Measurements from ENCODE around the gene CHKA.

CHKA gene

GRCh38 chr11:68048681-68049508 lies 72.3 kb downstream of the CHKA start:
- TF ChIP-seq REST (IDR thresholded peaks at IDR 0.05; ENCODE audit: insufficient read depth in 1 of 2, low read depth in 2 of 2, low read length in 2 of 2) (no peak), FOXP2 (optimal IDR thresholded peaks at IDR 0.05; ENCODE audit: borderline replicate concordance, extremely low read depth, extremely low read length, insufficient read depth) (no peak), TAF1 (IDR thresholded peaks at IDR 0.05; ENCODE audit: borderline replicate concordance, insufficient read depth, low read length) (no peak), SIN3A (IDR thresholded peaks at IDR 0.05; ENCODE audit: borderline replicate concordance, insufficient read depth, low read length) (no peak), POLR2AphosphoS5 (IDR thresholded peaks at IDR 0.05; ENCODE audit: low read depth, low read length) (no peak)

- TF ChIP-seq SIN3A (IDR thresholded peaks at IDR 0.05; ENCODE audit: borderline replicate concordance, insufficient read depth, low read length): no peak
- TF ChIP-seq TAF1 (IDR thresholded peaks at IDR 0.05; ENCODE audit: borderline replicate concordance, insufficient read depth, low read length): no peak
- no peak for TF ChIP-seq FOXP2 (optimal IDR thresholded peaks at IDR 0.05; ENCODE audit: borderline replicate concordance, extremely low read depth, extremely low read length, insufficient read depth)
- TF ChIP-seq REST (IDR thresholded peaks at IDR 0.05; ENCODE audit: insufficient read depth in 1 of 2, low read depth in 2 of 2, low read length in 2 of 2): no peak
- no peak for TF ChIP-seq POLR2AphosphoS5 (IDR thresholded peaks at IDR 0.05; ENCODE audit: low read depth, low read length)
Observed at GRCh38 chr11:68047437-68048290, 73.5 kb downstream of the CHKA start.

GRCh38 chr11:68044898-68045351 lies 76.3 kb downstream of the CHKA start:
- no peak for TF ChIP-seq POLR2AphosphoS5 (IDR thresholded peaks at IDR 0.05; ENCODE audit: low read depth, low read length)
- no peak for TF ChIP-seq REST (IDR thresholded peaks at IDR 0.05; ENCODE audit: insufficient read depth in 1 of 2, low read depth in 2 of 2, low read length in 2 of 2)
- TF ChIP-seq SIN3A (IDR thresholded peaks at IDR 0.05; ENCODE audit: borderline replicate concordance, insufficient read depth, low read length): no peak
- no peak for TF ChIP-seq TAF1 (IDR thresholded peaks at IDR 0.05; ENCODE audit: borderline replicate concordance, insufficient read depth, low read length)
- no peak for TF ChIP-seq FOXP2 (optimal IDR thresholded peaks at IDR 0.05; ENCODE audit: borderline replicate concordance, extremely low read depth, extremely low read length, insufficient read depth)

- TF ChIP-seq SIN3A (IDR thresholded peaks at IDR 0.05; ENCODE audit: borderline replicate concordance, insufficient read depth, low read length): no peak
- no peak for TF ChIP-seq REST (IDR thresholded peaks at IDR 0.05; ENCODE audit: insufficient read depth in 1 of 2, low read depth in 2 of 2, low read length in 2 of 2)
- no peak for TF ChIP-seq POLR2AphosphoS5 (IDR thresholded peaks at IDR 0.05; ENCODE audit: low read depth, low read length)
- no peak for TF ChIP-seq FOXP2 (optimal IDR thresholded peaks at IDR 0.05; ENCODE audit: borderline replicate concordance, extremely low read depth, extremely low read length, insufficient read depth)
- no peak for TF ChIP-seq TAF1 (IDR thresholded peaks at IDR 0.05; ENCODE audit: borderline replicate concordance, insufficient read depth, low read length)
Observed at GRCh38 chr11:68044145-68044813, 76.9 kb downstream of the CHKA start.
